Measurements from ENCODE around the gene TRMT2A.

Gene TRMT2A

DNA sequence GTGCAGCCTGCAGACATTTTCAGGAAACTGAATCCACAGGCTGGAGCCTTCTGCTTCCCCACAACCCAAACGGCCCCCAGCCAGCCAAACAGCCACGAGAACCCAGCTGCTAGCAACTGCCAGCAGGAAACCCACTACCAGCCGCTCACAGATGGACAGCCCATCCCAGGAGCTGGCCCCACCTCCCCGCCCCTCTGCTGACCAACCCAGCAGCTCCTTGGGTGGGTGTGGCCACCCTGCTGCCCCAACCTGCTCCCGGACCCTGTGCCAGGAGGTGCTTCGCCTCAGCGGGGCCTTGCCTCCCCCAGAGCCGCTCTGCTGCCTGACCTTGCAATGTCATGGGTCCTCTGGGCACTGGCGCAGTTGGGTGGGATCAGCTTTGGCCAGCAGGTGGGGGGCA lies 42.0 kb upstream of the TRMT2A start:
- DNase-seq (ENCODE audit: low read depth): no peak
- no peak overlapping the region for H3K4me3 ChIP-seq (ENCODE audit: low read length)
- TF ChIP-seq, protein P1, sequence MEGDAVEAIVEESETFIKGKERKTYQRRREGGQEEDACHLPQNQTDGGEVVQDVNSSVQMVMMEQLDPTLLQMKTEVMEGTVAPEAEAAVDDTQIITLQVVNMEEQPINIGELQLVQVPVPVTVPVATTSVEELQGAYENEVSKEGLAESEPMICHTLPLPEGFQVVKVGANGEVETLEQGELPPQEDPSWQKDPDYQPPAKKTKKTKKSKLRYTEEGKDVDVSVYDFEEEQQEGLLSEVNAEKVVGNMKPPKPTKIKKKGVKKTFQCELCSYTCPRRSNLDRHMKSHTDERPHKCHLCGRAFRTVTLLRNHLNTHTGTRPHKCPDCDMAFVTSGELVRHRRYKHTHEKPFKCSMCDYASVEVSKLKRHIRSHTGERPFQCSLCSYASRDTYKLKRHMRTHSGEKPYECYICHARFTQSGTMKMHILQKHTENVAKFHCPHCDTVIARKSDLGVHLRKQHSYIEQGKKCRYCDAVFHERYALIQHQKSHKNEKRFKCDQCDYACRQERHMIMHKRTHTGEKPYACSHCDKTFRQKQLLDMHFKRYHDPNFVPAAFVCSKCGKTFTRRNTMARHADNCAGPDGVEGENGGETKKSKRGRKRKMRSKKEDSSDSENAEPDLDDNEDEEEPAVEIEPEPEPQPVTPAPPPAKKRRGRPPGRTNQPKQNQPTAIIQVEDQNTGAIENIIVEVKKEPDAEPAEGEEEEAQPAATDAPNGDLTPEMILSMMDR (conservative IDR thresholded peaks at IDR 0.05; ENCODE audit: low read depth, low read length): no peak

DNA sequence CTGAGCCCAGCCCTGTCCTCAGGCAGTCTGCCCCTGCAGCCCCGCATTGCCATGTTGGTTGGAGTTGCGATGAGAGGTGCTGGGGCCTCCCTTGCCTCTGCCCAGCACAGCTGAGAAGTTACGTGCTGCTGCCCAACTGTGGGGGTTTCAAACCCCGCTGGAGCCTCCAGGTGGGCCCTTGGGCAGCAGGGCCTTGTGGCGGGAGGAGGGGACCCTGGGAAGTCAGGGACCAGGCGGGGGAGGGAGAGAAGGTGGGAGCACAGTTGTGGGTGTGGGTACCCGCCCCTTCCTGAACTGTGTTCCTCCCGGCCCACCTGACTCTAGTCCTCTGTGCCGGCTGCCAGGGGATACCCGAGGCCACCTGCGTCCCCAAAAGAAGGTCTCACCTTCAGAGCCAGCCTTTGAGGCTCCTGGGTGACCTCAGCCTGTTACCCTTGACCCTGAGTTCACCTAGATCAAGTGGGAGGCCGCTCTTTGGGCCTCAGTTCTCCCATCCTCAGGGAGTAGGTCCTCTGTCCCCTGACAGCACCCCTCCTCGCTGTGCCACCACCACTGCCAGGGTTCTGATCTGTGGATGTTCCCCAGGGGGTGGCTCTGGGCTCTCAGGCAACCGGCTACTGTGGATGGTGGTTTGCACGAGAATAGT lies 41.5 kb upstream of the TRMT2A start:
- H3K4me3 ChIP-seq (ENCODE audit: low read length): no peak overlapping the region
- TF ChIP-seq, protein P1 (conservative IDR thresholded peaks at IDR 0.05; ENCODE audit: low read depth, low read length): no peak
- DNase-seq (ENCODE audit: low read depth): no peak

DNA sequence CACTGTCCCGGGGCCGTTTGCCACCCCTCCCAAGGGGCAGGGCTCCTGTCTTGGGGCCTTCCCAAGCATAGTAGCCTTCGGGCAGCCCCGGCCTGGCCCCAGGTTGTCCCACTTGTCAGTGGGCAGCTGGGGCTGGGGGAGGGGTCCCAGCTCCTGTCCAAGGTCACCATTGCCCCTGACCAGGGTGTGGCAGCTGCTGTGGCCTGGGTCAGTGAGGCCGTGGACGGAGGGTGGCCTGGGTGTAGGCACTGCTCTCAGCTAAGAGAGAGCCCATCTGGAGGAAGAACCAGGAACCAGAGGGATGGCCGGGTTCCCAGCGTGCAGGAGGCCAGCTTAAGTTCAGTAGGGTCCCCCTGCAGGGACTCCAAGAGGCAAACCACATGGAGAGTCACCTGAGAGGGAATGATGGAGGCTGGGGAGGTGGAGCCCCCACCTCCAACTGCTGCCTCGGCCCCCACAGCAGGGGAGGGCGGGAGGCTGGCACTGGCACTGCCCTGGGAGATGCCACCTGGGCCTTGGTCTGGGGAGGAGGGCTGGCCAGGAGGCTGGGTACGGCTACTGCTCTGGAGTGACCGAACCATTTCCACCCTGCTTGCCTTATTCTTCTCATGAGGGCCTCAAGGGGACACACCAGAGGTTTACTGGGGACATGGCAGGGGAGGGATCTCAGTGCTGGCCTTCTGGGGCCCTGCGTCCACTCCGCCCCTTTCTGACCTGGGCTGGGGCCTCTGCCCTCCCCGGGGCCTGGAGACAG lies 40.6 kb upstream of the TRMT2A start:
- no peak for DNase-seq (ENCODE audit: low read depth)
- no peak overlapping the region for H3K4me3 ChIP-seq (ENCODE audit: low read length)
- TF ChIP-seq, protein P1 (conservative IDR thresholded peaks at IDR 0.05; ENCODE audit: low read depth, low read length): no peak

DNA sequence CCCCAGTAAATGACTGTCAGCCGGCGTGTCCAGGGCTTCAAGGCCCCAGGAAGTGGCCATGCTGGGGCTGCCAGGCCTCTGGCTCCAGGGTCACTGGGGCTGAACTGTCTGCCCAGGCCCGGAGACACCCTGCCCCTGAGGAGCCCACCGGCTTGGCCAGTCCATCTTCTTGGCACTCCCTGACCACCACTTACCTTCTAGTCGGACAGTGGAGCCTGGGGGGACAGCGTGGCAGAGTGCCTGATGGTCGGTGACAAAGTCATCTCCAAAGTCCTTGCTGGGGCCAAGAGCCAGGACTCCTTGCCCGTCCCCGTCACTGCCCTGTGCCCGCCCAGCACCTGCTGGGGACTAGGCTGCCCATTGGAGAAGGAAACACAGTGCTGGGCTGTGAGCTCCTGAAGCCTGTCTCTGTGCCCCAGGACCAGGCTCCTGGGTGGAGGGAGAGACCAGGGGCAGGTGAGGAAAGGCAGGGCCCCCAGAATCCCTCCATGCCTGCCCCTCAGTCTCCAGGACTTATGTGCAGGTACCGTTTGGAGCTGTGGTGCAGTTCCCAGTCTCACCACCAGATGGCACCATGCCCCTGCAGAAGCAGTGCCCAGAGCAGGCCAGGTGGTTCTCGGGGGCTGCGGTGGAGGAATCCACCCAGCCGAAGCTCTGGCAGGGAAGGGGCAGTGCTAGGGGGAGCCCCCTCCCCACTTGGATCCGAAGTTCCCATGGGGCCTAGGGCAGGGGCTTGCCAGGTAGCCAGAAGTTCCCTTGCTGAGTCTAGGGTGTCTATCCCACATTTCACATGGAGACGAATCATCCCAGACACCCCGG lies 39.8 kb upstream of the TRMT2A start:
- DNase-seq (ENCODE audit: low read depth): peak; percentile 18
- no peak overlapping the region for H3K4me3 ChIP-seq (ENCODE audit: low read length)
- TF ChIP-seq, protein P1 (conservative IDR thresholded peaks at IDR 0.05; ENCODE audit: low read depth, low read length): peak; percentile 96

DNA sequence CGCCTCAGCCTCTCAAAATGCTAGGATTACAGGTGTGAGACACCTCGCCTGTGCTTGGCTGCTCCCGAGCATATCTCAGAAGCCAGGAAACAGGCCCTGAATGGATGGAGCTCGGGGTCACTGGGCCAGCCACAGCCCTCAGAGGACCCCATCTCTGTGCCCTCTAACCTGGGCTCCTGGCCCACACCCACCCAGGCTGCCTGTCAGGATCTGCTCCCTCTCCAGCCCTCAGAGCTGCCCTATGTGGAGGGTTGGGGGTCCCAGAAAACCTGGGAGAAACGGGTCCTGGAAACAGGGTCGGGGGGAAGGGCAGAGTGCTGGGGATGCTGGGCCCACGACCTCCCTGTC lies 39.0 kb upstream of the TRMT2A start:
- no peak for DNase-seq (ENCODE audit: low read depth)
- TF ChIP-seq, protein P1 (conservative IDR thresholded peaks at IDR 0.05; ENCODE audit: low read depth, low read length): no peak
- no peak overlapping the region for H3K4me3 ChIP-seq (ENCODE audit: low read length)

DNA sequence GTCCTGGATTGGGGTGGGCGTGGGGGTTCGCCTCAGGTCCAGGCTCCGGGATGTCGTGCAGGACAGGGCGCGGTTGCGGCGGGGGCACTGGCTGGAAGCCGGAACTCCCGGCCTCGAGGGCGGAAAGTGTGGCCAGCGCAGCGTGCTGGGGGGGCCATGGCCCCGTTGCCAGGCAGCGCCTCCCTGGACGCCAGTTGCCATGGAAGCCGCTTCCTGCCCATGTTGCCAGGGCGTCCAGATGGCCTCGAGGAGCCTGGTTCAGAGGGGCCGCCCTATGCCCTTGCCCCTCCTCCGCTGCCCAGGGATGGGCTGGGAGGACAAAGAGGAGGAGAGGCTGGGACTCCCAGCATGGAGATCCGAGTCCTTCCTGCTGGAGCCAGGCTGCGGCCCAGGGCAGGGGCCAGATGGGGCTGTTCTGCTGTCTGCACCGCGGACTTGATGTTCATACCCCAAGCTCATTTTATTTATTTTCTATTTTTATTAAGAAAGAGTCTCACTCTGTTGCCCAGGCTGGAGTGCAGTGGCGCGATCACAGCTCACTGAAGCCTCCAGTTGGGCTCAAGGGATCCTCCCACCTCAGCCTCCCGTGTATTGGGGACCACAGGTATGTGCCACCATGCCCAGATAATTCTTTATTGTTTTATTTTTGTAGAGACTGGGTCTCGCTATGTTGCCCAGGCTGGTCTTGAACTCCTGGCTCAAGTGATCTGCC lies 38.5 kb upstream of the TRMT2A start:
- no peak for DNase-seq (ENCODE audit: low read depth)
- TF ChIP-seq, protein P1 (conservative IDR thresholded peaks at IDR 0.05; ENCODE audit: low read depth, low read length): no peak
- H3K4me3 ChIP-seq (ENCODE audit: low read length): no peak overlapping the region

All from retinal pigment epithelial cell (primary cell).